Ishikawa (cell line): ENCODE results near the gene CLCN4.

ENCODE experiments used
- CEBPB ChIP-seq: IDR thresholded peaks from 2 replicates; pipeline ENCODE4 v1.6.1; 2012
- CREB1 ChIP-seq: IDR thresholded peaks from 2 replicates; pipeline ENCODE4 v1.6.1; 2012; ENCODE audit warnings: low read depth
- EGR1 ChIP-seq: IDR thresholded peaks from 2 replicates; pipeline ENCODE4 v1.6.1; 2012
- EP300 ChIP-seq: IDR thresholded peaks from 2 replicates; pipeline ENCODE4 v1.6.1; 2012; ENCODE audit warnings: borderline replicate concordance
- FOXM1 ChIP-seq: IDR thresholded peaks from 2 replicates; pipeline ENCODE4 v1.6.1; 2012; ENCODE audit warnings: low read depth, borderline replicate concordance
- MAX ChIP-seq: IDR thresholded peaks from 2 replicates; pipeline ENCODE4 v1.6.1; 2012
- NFIC ChIP-seq: IDR thresholded peaks from 2 replicates; pipeline ENCODE4 v1.6.1; 2012
- RAD21 ChIP-seq: IDR thresholded peaks from 2 replicates; pipeline ENCODE4 v1.6.1; 2012; ENCODE audit warnings: low read depth
- REST ChIP-seq: IDR thresholded peaks from 2 replicates; pipeline ENCODE4 v1.6.1; 2012; ENCODE audit warnings: low read depth, mild to moderate bottlenecking
- TAF1 ChIP-seq: IDR thresholded peaks from 2 replicates; pipeline ENCODE4 v1.6.1; 2012; ENCODE audit warnings: low read depth, mild to moderate bottlenecking
- TCF12 ChIP-seq: IDR thresholded peaks from 2 replicates; pipeline ENCODE4 v1.6.1; 2012; ENCODE audit warnings: low read depth
- TEAD4 ChIP-seq: IDR thresholded peaks from 2 replicates; pipeline ENCODE4 v1.6.1; 2012
- USF1 ChIP-seq: IDR thresholded peaks from 2 replicates; pipeline ENCODE4 v1.6.1; 2012
- YY1 ChIP-seq: IDR thresholded peaks from 2 replicates; pipeline ENCODE4 v1.6.1; 2012; ENCODE audit warnings: low read depth
- ZBTB7A ChIP-seq: IDR thresholded peaks from 2 replicates; pipeline ENCODE4 v1.6.1; 2012; ENCODE audit warnings: low read depth

Gene CLCN4

GRCh38 chrX:10174810-10175209, 18.0 kb downstream of the CLCN4 start:
- TF ChIP-seq CEBPB, result no peak
- no peak for TF ChIP-seq FOXM1
- no peak for TF ChIP-seq TAF1
- no peak for TF ChIP-seq YY1

- no peak for TF ChIP-seq ZBTB7A
- no peak for TF ChIP-seq NFIC
- no peak for TF ChIP-seq USF1
- TF ChIP-seq FOXM1, result no peak
- TF ChIP-seq MAX, result no peak
- no peak for TF ChIP-seq EGR1
- TF ChIP-seq CREB1, result no peak
- no peak for TF ChIP-seq TAF1
- TF ChIP-seq CEBPB, result no peak
- TF ChIP-seq EP300, result no peak
- TF ChIP-seq REST, result no peak
- TF ChIP-seq RAD21, result no peak
- no peak for TF ChIP-seq YY1
- TF ChIP-seq TEAD4, result no peak
- TF ChIP-seq TCF12, result no peak
Measured at GRCh38 chrX:10175319-10175871, 18.6 kb downstream of the CLCN4 start.

- TF ChIP-seq CEBPB (no peak), TCF12 (no peak), MAX (no peak), CREB1 (no peak), NFIC (no peak), USF1 (no peak), EP300 (no peak), TAF1 (no peak), TEAD4 (no peak), RAD21 (no peak), YY1 (no peak), REST (no peak), ZBTB7A (no peak), FOXM1 (no peak), EGR1 (no peak)
Measured at GRCh38 chrX:10176121-10177003, 19.6 kb downstream of the CLCN4 start.

GRCh38 chrX:10177004-10177396, 20.2 kb downstream of the CLCN4 start:
- no peak for TF ChIP-seq EGR1
- TF ChIP-seq CREB1, result no peak
- TF ChIP-seq REST, result no peak
- TF ChIP-seq USF1, result no peak
- no peak for TF ChIP-seq FOXM1
- no peak for TF ChIP-seq RAD21
- no peak for TF ChIP-seq EP300
- TF ChIP-seq TCF12, result no peak
- TF ChIP-seq TEAD4, result no peak
- no peak for TF ChIP-seq CEBPB
- no peak for TF ChIP-seq TAF1
- no peak for TF ChIP-seq ZBTB7A
- TF ChIP-seq YY1, result no peak
- no peak for TF ChIP-seq NFIC
